ENCODE measurements around the gene GTF3C1.

Gene GTF3C1

DNA sequence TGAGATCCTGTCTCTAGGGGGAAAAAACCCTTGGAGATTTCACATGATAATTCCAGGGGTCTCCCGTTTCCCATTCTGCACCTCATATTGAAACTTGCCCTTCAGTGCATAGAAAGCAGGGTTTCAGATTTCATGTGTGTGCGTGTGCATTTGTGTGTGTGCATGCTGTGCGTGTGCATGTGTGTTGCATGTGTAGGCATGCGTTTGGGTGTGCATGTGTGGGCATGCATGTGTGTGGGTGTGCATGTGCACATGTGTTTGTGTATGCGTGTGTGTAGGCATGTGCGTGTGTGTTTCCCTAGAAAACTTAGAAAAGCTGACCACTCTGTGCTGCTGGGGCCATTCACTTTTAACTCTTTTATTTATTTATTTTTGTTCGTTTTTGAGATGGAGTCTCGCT is 107.7 kb downstream of the GTF3C1 start:
- Histone ChIP-seq H3F3A (ENCODE audit: insufficient read depth, low read length) (no peaks in the 10 kb centered on the region), H4K20me1 (ENCODE audit: insufficient read depth, low read length) (no peaks in the 10 kb centered on the region), H3K4me2 (ENCODE audit: low read depth, low read length) (no peak overlapping the region), H3K27me3 (replicated peaks; ENCODE audit: insufficient read depth, low read length) (no peaks in the 10 kb centered on the region), H3K9me3 (replicated peaks; ENCODE audit: insufficient read depth, low read length) (no peaks in the 10 kb centered on the region), H3K36me3 (replicated peaks; ENCODE audit: insufficient read depth, low read length) (0 out of 2 replicates have a peak, but pooled peaks cover 3% of the 10 kb centered on the region), H3K4me3 (ENCODE audit: low read length) (no peak overlapping the region), H3K9me2 (replicated peaks; ENCODE audit: insufficient read depth, low read length) (no peaks in the 10 kb centered on the region), H2AFZ (ENCODE audit: low read length) (no peak overlapping the region), H3K9ac (ENCODE audit: low read length) (no peak overlapping the region), H3K4me1 (ENCODE audit: low read length) (no peaks in the 10 kb centered on the region), H3K79me2 (ENCODE audit: low read length) (no peaks in the 10 kb centered on the region), H3K27ac (ENCODE audit: low read length) (no peak overlapping the region)
- no peak for TF ChIP-seq EZH2 (optimal IDR thresholded peaks at IDR 0.05; ENCODE audit: low read depth, low read length)
- TF ChIP-seq, protein P1, sequence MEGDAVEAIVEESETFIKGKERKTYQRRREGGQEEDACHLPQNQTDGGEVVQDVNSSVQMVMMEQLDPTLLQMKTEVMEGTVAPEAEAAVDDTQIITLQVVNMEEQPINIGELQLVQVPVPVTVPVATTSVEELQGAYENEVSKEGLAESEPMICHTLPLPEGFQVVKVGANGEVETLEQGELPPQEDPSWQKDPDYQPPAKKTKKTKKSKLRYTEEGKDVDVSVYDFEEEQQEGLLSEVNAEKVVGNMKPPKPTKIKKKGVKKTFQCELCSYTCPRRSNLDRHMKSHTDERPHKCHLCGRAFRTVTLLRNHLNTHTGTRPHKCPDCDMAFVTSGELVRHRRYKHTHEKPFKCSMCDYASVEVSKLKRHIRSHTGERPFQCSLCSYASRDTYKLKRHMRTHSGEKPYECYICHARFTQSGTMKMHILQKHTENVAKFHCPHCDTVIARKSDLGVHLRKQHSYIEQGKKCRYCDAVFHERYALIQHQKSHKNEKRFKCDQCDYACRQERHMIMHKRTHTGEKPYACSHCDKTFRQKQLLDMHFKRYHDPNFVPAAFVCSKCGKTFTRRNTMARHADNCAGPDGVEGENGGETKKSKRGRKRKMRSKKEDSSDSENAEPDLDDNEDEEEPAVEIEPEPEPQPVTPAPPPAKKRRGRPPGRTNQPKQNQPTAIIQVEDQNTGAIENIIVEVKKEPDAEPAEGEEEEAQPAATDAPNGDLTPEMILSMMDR (IDR thresholded peaks at IDR 0.05; ENCODE audit: low read length) = no peak
- no peak for DNase-seq

DNA sequence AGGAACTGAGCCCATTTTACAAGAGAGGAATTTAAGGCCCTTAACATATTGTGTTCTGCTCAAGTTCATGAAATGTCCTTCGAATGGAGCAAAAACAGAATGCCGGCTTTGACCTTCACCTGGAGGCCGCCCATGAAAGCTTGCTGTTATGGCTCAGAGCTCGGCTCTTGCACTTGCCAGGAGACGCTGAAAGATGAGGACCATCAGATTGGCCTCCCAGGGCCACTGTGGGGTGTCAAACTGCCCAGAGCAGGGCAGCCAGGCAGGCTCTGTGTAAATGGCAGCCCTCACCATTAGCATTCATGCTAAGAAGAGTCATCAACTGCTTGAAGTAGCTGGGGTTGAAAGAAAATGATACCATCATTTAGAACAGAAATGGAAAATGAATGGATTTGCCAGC is 108.4 kb downstream of the GTF3C1 start:
- Histone ChIP-seq H3K27ac (ENCODE audit: low read length) (no peak overlapping the region), H3K9me3 (replicated peaks; ENCODE audit: insufficient read depth, low read length) (no peaks in the 10 kb centered on the region), H2AFZ (ENCODE audit: low read length) (no peak overlapping the region), H3K4me1 (ENCODE audit: low read length) (no peaks in the 10 kb centered on the region), H3K4me3 (ENCODE audit: low read length) (no peak overlapping the region), H3K36me3 (replicated peaks; ENCODE audit: insufficient read depth, low read length) (0 out of 2 replicates have a peak, but pooled peaks cover 3% of the 10 kb centered on the region), H3K4me2 (ENCODE audit: low read depth, low read length) (no peak overlapping the region), H4K20me1 (ENCODE audit: insufficient read depth, low read length) (no peaks in the 10 kb centered on the region), H3K27me3 (replicated peaks; ENCODE audit: insufficient read depth, low read length) (no peaks in the 10 kb centered on the region), H3K9ac (ENCODE audit: low read length) (no peak overlapping the region), H3K9me2 (replicated peaks; ENCODE audit: insufficient read depth, low read length) (no peaks in the 10 kb centered on the region), H3F3A (ENCODE audit: insufficient read depth, low read length) (no peaks in the 10 kb centered on the region), H3K79me2 (ENCODE audit: low read length) (no peaks in the 10 kb centered on the region)
- TF ChIP-seq EZH2phosphoT487 (IDR thresholded peaks at IDR 0.05; ENCODE audit: low read length) (no peak), EZH2 (optimal IDR thresholded peaks at IDR 0.05; ENCODE audit: low read depth, low read length) (no peak)
- TF ChIP-seq, protein P1 (IDR thresholded peaks at IDR 0.05; ENCODE audit: low read length) = no peak
- DNase-seq = no peak

DNA sequence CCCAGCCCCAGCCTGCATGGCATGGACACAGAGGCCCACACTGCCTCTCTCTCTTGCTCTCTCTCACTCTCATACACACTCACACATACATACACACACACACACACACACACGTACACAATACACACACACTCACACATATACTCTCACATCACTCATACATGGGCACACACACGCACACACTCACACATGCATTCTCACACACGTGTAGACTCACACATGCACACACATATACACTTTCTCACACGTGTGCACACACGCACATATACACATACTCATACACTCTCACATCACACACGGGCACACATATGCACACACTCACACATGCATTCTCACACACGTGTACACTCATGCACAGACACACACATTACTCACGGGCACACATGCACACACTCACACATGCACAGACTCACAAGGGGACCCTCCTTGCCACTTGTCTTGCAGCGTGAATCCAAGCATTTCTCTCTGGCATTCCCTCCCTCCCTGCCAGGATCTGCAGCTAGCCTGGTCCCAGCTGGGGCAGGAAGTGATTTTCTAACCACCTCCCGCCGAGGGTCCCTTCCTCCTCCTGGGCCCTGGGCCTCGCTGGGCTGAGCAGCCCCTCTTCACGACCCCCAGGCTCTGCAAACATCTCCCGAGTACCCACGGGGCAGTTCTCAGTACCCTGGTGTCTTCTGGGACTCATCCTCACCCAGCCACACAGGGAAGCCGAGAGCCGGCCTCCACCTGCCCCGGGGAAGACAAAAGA is 110.3 kb downstream of the GTF3C1 start:
- H4K20me1 ChIP-seq (ENCODE audit: insufficient read depth, low read length) = no peaks in the 10 kb centered on the region
- no peaks in the 10 kb centered on the region for H3K9me2 ChIP-seq (replicated peaks; ENCODE audit: insufficient read depth, low read length)
- no peak overlapping the region for H3K9ac ChIP-seq (ENCODE audit: low read length)
- no peak overlapping the region for H3K4me3 ChIP-seq (ENCODE audit: low read length)
- no peaks in the 10 kb centered on the region for H3K4me1 ChIP-seq (ENCODE audit: low read length)
- H3K27me3 ChIP-seq (replicated peaks; ENCODE audit: insufficient read depth, low read length) = no peaks in the 10 kb centered on the region
- no peaks in the 10 kb centered on the region for H3F3A ChIP-seq (ENCODE audit: insufficient read depth, low read length)
- no peaks in the 10 kb centered on the region for H3K36me3 ChIP-seq (replicated peaks; ENCODE audit: insufficient read depth, low read length)
- H3K9me3 ChIP-seq (replicated peaks; ENCODE audit: insufficient read depth, low read length) = no peaks in the 10 kb centered on the region
- DNase-seq = no peak
- no peak overlapping the region for H3K4me2 ChIP-seq (ENCODE audit: low read depth, low read length)
- H3K79me2 ChIP-seq (ENCODE audit: low read length) = no peaks in the 10 kb centered on the region
- TF ChIP-seq EZH2phosphoT487 (IDR thresholded peaks at IDR 0.05; ENCODE audit: low read length) (no peak), EZH2 (optimal IDR thresholded peaks at IDR 0.05; ENCODE audit: low read depth, low read length) (no peak)
- TF ChIP-seq, protein P1 (IDR thresholded peaks at IDR 0.05; ENCODE audit: low read length) = no peak
- no peak overlapping the region for H3K27ac ChIP-seq (ENCODE audit: low read length)
- H2AFZ ChIP-seq (ENCODE audit: low read length) = no peak overlapping the region

Data from MM.1S (cell line).